ENCODE measurements around the gene ISOC2.

ISOC2 gene

GRCh38 chr19:55493052-55493644, 31.7 kb upstream of the ISOC2 start:
- Mint-ChIP-seq H3K27me3 (peaks cover 22% of the 10 kb centered on the region), H3K9me3 (no peaks in the 10 kb centered on the region), H3K4me1 (peaks cover 15% of the 10 kb centered on the region), H3K4me3 (peak overlapping the region in 1 of 2 donors; percentile 8), H3K27ac (peak overlapping the region in 1 of 2 donors; percentile 67)
- no peak for ATAC-seq
- DNase-seq: no peak

DNA sequence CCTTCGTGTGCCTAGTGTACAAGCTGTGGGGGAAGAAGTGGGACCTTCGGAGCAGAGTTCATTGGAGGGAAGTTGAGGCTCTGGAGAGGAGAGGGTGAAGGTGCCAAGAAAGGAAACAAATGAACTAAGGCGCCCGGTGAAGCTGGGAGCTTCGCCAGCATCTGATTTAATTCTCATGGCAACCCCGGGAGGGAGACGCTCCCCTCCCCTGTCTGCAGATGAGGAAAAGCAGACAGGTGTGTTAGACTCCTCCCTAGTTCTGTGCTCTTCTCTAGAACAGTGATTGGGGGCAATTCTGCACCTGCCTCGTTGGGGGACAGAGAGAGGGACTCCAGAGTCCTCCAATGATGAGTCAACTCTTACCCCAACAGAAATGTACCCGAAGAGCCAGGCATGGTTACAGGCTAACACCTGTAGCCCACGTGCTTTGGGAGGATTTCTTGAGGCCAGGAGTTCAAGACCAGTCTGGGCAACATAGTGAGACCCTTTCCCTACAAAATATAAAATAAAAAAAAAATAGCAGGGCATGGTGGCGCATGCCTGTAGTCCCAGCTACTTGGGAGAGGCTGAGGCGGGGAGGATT, 31.0 kb upstream of the ISOC2 start:
- Mint-ChIP-seq H3K4me1 (peaks cover 22% of the 10 kb centered on the region), H3K27me3 (peaks cover 22% of the 10 kb centered on the region), H3K4me3 (no peak overlapping the region), H3K9me3 (no peaks in the 10 kb centered on the region), H3K27ac (no peak overlapping the region)
- no peak for ATAC-seq
- DNase-seq: no peak

- H3K27ac Mint-ChIP-seq: no peak overlapping the region
- peaks cover 22% of the 10 kb centered on the region for H3K27me3 Mint-ChIP-seq
- H3K9me3 Mint-ChIP-seq: no peaks in the 10 kb centered on the region
- peaks cover 29% of the 10 kb centered on the region for H3K4me1 Mint-ChIP-seq
- no peak overlapping the region for H3K4me3 Mint-ChIP-seq
- DNase-seq (no peak), ATAC-seq (no peak)
These were observed 30.3 kb upstream of the ISOC2 start for GRCh38 chr19:55491546-55492360.

- ATAC-seq (no peak), DNase-seq (no peak)
- H3K4me3 Mint-ChIP-seq: no peak overlapping the region
- H3K9me3 Mint-ChIP-seq: no peaks in the 10 kb centered on the region
- H3K4me1 Mint-ChIP-seq: peaks cover 37% of the 10 kb centered on the region
- H3K27ac Mint-ChIP-seq: peak overlapping the region in 1 of 2 donors; percentile 12
- H3K27me3 Mint-ChIP-seq: peaks cover 22% of the 10 kb centered on the region
These were observed 29.3 kb upstream of the ISOC2 start for GRCh38 chr19:55490478-55491432.

DNA sequence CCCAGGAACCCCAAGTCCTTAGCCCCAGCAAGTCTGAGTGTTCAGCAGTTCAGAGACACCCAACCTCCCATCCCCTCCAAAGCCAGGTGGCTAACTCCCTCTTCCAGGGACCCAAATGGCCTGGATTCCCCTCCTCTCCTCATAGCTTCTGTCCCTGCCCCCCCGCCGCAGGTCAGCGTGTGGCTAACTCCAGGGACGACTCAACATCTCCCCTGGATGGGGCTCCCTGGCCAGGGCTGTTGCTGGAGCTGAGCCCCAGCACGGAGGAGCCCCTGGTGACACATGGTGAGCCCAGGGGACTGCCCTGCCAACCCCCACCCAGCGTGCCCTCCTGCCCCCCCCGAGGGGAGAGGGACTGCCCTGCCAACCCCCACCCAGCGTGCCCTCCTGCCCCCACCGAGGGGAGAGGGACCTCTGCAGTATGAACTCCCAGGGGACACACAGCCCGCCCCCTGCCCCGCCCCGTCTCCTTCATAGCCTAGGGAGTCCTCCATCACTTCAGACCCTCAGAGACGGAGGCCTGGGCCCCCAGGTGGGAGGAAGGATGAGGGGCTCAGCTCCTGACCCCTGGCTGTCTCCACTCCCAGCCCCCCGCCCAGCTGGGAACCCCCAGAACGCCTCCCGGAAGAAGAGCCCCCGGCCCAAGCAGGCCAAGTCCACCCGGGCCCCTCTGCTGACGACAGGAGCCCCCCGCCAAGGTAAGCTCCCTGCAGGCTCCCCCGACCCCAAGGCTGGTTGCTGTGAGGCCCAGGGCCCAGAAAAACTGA, 28.5 kb upstream of the ISOC2 start:
- Mint-ChIP-seq H3K27me3 (peaks cover 22% of the 10 kb centered on the region), H3K4me3 (no peak overlapping the region), H3K4me1 (peaks cover 43% of the 10 kb centered on the region), H3K27ac (no peak overlapping the region), H3K9me3 (no peaks in the 10 kb centered on the region)
- ATAC-seq (peak; percentile 16), DNase-seq (no peak)

- ATAC-seq: no peak
- Mint-ChIP-seq H3K4me1 (peaks cover 41% of the 10 kb centered on the region), H3K27ac (peak overlapping the region in 1 of 2 donors; percentile 25), H3K4me3 (no peak overlapping the region), H3K27me3 (peaks cover 22% of the 10 kb centered on the region), H3K9me3 (no peaks in the 10 kb centered on the region)
- no peak for DNase-seq
These were observed 27.7 kb upstream of the ISOC2 start for GRCh38 chr19:55488986-55489710.

- peak within 1 kb of the TSS; percentile 32 to 61 for H3K4me3 Mint-ChIP-seq
These were observed 26.7 kb upstream of the ISOC2 start, which contains the start of gene SSC5D for GRCh38 chr19:55487924-55488687. Gene SSC5D (plus strand): TSS chr19:55488436. CDS start chr19:55488590, 154 bp downstream.

GRCh38 chr19:55486971-55487923, 25.8 kb upstream of the ISOC2 start:
- Mint-ChIP-seq H3K4me3 (peak overlapping the region; percentile 45 to 61), H3K27ac (peak overlapping the region in 1 of 2 donors; percentile 79), H3K9me3 (no peaks in the 10 kb centered on the region), H3K4me1 (peaks cover 39% of the 10 kb centered on the region), H3K27me3 (peaks cover 11% of the 10 kb centered on the region)
- ATAC-seq: no peak
- no peak for DNase-seq

More at GRCh38 chr19:55487924-55488687, 26.7 kb upstream of the ISOC2 start, which contains the start of gene SSC5D:
- Mint-ChIP-seq H3K4me1 (peaks cover 39% of the 10 kb centered on the region), H3K9me3 (no peaks in the 10 kb centered on the region), H3K27me3 (peaks cover 19% of the 10 kb centered on the region), H3K27ac (peak within 1 kb of the TSS; percentile 25 to 79)
- DNase-seq: no peak
- ATAC-seq: no peak

- DNase-seq: no peak
- Mint-ChIP-seq H3K27ac (peak overlapping the region in 1 of 2 donors; percentile 27), H3K27me3 (peaks cover 1% of the 10 kb centered on the region), H3K4me3 (peak overlapping the region; percentile 87), H3K4me1 (peaks cover 39% of the 10 kb centered on the region), H3K9me3 (no peaks in the 10 kb centered on the region)
- ATAC-seq: peak; percentile 11
These were observed 24.9 kb upstream of the ISOC2 start for GRCh38 chr19:55486043-55486970.

DNA sequence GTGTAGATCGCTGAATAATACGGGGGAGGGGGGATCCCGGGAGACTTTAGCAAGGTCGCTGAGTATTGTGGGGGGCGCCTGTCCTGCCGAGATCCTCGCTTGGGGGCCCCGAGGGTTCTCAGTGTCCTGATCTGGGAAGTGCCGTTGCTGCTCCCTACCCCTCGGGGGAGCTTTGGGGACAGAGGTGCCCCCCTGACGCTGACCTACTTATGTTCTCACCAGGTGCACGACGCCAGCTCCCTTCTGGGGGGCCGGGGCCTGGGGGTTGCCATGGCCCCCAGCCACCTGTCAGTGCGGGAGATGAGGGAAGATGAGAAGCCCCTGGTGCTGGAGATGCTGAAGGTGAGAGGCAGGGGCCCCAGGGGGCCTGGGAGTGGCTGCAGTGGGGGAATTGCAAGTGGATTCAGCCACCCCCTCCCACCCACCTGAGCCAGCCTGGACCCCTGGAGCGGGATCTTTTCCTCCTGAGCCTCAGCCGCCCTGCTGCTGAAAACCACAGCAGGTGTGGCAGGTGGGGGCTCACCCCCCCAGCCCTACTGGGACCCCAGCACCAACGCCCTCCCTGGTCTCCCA, 24.1 kb upstream of the ISOC2 start:
- H3K9me3 Mint-ChIP-seq: no peaks in the 10 kb centered on the region
- DNase-seq: no peak
- peak; percentile 1 for ATAC-seq
- H3K27ac Mint-ChIP-seq: peak overlapping the region; percentile 78 to 83
- peak overlapping the region; percentile 87 for H3K4me3 Mint-ChIP-seq
- H3K27me3 Mint-ChIP-seq: no peaks in the 10 kb centered on the region
- H3K4me1 Mint-ChIP-seq: peaks cover 39% of the 10 kb centered on the region

All from stimulated activated naive CD8-positive, alpha-beta T cell treated with anti-CD3 and anti-CD28 coated beads, Interleukin-15, amount 100 ng/mL, for 72 hours (primary cell).